GM21390 (cell line): ENCODE measurements around the gene PTTG1IP.
A peak's percentile ranks its signal among the peaks of the same experiment; 100 is the strongest.

Experiments
- ATAC-seq: cut with Tn5 transposase; IDR thresholded peaks from one replicate; pipeline ENCODE4 v1.9.1; 2021; ENCODE audit not compliant: unreplicated experiment

PTTG1IP gene

GRCh38 chr21:44828362-44829056 is 45.0 kb downstream of the PTTG1IP start:
- ATAC-seq = no peak

DNA sequence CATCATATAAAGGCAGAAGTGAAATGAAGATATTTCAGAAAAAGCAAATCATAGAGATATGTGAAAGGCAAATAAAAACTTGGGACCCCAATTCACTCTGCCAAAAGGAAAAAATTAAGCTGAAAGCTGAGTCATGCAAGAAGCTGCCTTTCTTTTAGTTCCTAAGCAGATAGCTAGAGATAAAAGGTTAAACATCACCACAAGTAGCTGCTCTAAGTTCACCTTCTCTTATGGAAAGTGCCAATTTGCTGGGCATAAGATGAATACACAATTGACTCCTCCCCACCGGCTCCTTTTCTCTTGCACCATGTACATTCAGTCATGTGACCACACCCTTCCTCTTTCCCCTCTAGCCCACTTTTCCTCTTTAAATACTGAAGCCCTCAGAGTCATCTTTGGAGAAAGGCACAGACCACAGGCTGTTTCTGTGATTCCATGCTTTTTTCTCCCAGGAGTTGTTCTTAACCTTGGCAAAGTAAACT is 50.3 kb downstream of the PTTG1IP start:
- ATAC-seq = no peak

GRCh38 chr21:44822484-44823178 is 50.9 kb downstream of the PTTG1IP start:
- ATAC-seq = no peak

DNA sequence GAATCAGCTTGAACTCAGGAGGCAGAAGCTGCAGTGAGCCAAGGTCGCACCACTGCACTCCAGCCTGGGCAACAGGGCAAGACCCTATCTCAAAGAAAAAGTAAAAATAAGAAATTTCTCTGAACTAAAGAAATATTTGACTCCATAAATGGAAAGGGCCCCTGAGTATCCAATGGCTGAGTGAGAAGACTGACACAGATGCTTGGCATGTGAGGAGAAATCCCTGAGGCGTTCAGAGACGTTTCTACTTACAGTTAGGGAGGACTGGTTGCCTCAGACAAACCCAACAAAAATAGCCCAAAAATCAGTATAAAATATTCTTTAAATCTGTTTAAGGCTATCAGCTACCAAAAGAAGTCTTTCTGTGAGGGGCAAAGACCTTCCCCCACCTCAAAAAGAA is 52.6 kb downstream of the PTTG1IP start:
- ATAC-seq = no peak

- no peak for ATAC-seq
Observed at GRCh38 chr21:44819283-44820243, 53.9 kb downstream of the PTTG1IP start.

- ATAC-seq = no peak
Observed at GRCh38 chr21:44818640-44819011, 54.9 kb downstream of the PTTG1IP start.

DNA sequence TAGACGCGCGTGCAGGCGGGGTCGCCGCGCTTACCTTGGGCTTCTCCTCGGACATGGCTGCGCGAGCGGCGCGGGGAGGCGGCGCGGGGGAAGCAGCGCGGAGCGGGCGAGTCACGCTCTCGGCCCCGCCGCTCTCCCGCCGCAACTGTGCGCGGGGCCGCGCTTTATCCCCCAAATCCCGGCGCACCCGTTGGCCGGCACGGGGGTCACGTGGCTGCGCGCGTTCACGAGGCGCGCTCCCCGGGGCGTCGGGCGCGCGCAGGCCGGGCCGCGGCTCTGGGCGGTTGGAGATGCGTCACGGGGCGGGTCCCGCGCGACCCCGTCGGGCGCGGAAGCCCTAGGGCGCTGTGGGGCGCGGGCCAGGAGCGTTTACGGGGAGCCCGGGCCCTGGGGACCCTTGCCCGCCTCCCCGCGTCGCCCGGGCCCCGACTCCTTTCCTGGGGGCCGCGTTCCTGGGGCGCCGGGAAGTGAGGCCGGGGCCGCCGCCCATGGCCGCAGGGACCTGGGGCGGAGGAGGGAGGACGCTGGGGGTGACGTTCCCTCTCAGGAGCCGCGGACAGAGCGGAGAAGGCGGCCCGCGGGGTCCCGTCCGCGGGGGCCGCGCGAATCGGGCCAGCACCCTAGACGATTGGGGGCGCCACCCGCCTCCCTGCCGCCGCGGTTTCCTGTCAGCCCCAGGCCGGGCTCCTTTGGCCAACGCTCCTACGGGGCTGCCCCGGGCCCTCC is 55.4 kb downstream of the PTTG1IP start, which contains the start of gene SUMO3:
TSS of gene SUMO3 (minus strand) at position 149 of the 726 bp plus-strand sequence. CDS start at position 55, 94 bp downstream.
- ATAC-seq = peak; percentile 59

DNA sequence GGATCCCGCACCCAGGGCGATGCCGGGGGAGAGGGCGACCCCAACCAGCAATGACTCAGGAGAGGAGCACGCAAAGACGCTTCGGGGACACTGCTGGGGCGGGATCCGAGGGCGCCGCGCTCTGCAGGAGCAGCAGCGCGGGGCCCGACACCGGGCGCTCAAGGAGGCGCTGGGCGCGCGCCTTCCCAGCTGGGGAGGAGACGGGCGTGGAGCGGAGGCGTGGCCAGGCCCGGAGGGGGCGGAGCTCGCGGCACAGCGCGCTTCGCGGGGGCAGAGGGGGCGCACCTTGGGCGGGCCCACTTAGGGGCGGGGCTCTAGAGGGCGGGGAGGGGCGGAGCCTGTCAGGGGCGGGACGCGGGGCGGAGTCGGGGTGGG is 56.0 kb downstream of the PTTG1IP start:
- ATAC-seq = peak; percentile 67

DNA sequence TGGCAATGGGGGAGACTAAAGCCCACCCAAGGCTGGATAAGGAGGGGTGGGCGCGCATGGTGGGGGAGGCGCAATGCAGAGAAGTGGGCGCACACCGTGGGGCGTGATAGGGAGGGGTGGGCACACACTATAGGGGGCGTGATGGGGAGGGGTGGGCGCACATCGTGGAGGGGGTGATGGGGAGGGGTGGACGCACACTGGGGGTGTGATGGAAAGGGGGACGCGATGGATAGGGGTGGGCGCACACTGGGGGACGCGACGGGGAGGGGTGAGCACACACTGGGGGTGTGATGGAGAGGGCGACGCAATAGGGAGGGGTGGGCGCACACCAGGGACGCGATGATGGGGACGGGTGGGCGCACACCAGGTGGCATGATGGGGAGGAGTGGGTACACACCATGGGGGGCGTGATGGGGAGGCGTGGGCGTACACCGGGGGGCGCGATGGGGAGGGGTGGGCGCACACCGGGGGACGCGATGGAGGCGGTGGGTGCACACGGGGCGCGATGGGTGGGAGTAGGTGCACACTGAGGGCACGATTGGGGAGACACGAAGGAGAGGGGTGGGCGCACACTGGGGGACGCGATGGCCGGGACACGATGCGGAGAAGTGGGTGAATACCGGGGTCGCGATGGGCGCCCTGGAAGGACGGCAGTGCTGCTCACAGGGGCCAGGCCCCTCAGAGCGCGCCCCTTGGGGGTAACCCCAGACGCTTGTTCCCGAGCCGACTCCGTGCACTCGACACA is 56.6 kb downstream of the PTTG1IP start:
- ATAC-seq = no peak

GRCh38 chr21:44815852-44816628 is 57.5 kb downstream of the PTTG1IP start:
- no peak for ATAC-seq

DNA sequence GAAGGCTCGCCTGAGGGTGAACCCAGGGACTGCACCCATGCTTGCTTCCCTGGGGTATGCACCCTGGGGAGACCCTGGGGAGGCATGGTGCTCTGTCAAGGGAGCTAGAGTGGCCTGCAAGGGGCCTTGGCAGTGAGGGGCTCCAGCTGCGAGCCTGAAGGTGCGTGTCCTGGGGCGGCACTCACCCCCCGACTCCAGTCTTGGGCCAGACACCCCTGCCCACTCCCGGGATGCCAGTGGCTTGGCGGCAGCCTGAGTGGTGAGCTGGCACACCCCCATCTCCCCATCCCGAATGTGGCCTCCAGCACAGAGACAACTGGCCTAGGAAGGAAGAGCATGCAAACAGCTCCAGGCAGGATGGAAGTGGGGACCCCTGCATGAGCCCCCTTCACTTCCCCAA is 58.3 kb downstream of the PTTG1IP start:
- no peak for ATAC-seq

DNA sequence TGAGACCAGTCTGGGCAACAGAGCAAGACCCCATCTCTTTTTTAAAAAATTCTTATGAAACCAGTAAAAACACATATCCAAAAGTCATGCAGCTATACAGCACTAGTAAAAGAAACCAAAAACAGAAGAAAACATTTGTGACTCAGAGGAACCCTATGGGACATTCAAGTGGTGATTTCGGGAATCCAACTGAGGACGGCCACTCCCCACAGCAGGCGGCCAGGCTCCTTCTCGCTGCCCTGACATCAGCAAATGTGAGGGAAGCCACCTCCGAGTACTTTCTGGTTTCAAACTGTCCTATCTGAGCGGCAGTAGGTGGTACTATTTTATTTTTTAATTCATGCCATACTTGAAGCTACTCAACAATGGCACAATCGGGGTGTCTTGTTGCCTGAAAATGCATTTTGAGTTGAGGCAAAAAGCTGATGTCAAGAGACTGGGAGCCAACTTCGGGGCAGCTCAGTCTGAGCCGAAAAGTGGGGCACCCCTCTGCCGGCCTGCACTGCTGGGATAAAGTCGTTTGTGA is 58.9 kb downstream of the PTTG1IP start:
- ATAC-seq = no peak

DNA sequence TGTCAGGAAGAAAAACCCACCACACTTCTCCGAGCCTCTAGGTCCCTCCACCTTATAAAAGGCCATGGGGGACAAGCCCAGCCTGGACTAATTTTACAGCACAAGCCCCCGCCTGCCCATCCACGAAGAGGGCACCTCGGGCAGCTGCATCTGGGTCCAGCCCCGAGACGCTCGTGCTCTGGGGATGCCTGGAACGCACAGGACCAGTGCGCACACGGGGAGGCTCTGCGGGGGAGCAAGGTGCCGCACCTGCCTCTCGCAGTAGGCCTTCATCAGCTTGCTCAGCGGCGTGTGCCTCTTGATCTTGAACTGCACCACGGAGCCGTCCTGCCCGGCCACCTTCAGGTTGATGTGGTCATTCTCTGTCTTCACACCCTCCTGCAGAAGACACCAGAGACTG is 59.8 kb downstream of the PTTG1IP start:
- no peak for ATAC-seq

DNA sequence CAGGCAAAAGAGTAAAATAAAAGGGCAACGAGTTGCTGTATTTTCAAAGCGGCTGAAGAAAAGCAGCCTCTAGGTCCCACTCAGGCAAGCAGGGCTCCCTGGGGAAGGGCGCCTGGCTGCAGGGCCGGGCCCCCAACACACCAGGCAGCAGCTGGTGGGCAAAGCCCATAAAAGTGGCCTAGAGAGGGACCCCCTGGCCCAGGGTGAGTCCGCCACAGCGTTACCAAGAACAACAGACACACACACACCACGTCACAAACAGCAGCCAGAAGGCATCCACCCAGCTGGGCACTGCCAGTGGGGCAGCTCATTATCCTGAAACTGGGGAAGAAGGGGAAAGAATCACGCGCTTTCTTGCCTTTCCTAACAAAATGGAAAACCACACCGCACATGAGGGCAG is 60.3 kb downstream of the PTTG1IP start:
- no peak for ATAC-seq

- ATAC-seq = no peak
Observed at GRCh38 chr21:44812640-44813039, 60.9 kb downstream of the PTTG1IP start.

GRCh38 chr21:44810779-44811178 is 62.7 kb downstream of the PTTG1IP start:
- no peak for ATAC-seq

GRCh38 chr21:44805859-44806258 is 67.6 kb downstream of the PTTG1IP start:
- no peak for ATAC-seq

- no peak for ATAC-seq
Observed at GRCh38 chr21:44805226-44805625, 68.3 kb downstream of the PTTG1IP start.

GRCh38 chr21:44804762-44805161 is 68.7 kb downstream of the PTTG1IP start:
- no peak for ATAC-seq
